GM12878 (cell line): ENCODE measurements around the gene ROM1. TPM values are rescaled to one million over a fixed set of nuclear protein-coding genes. Genes with fewer than 3 reads are reported as not detected.
A peak's percentile ranks its signal among the peaks of the same experiment; 100 is the strongest.

ENCODE experiments used
- ATAC-seq: fragments of 200-7000 bp; cut with Tn5 transposase; 3 replicates; pipeline ENCODE4 v1.9.1; 2020; ENCODE audit warnings: mild to moderate bottlenecking, moderate library complexity
- BruUV-seq: library from RNA; stranded (reverse); fragments of 400-500 nt; replicated peaks from 2 replicates; lab custom pipeline; 2021; lab: Mats Ljungman, UMichigan
- CTCF ChIA-PET: fragments of 300-600 bp; sonication (Branson Sonifier 250); formaldehyde crosslinking; extraction: SDS; loops from one replicate; lab custom pipeline; 2021; ENCODE audit warnings: inconsistent platforms; lab: Yijun Ruan, JAX
- POLR2A ChIA-PET: fragments of 350-600 bp; formaldehyde crosslinking; extraction: SDS; loops from one replicate; lab custom pipeline; 2021; ENCODE audit warnings: inconsistent platforms; lab: Charles Lee
- RAD21 ChIA-PET: fragments of 300-600 bp; sonication (Branson Sonifier 250); formaldehyde crosslinking; loops from one replicate; lab custom pipeline; 2023; ENCODE audit warnings: antibody characterized with exemption; ENCODE audit not compliant: unreplicated experiment; lab: Charles Lee
- SMC1A ChIA-PET: fragments of 300-600 bp; sonication (Branson Sonifier 250); formaldehyde crosslinking; loops from one replicate; lab custom pipeline; 2023; ENCODE audit not compliant: unreplicated experiment, uncharacterized antibody; lab: Charles Lee
- DNase-seq: peaks from one replicate; pipeline ENCODE4 v3.0.0-alpha.2; 2011; ENCODE audit warnings: low read depth, low spot score
- FAIRE-seq: peaks from 3 replicates; lab custom pipeline; 2011; peaks lifted over from hg19 to GRCh38; lab: Jason Lieb, UNC
- H2AFZ ChIP-seq: 2 replicates; pipeline ENCODE4 v1.6.0; 2011; ENCODE audit warnings: low read depth, low read length, control low read depth; ENCODE audit not compliant: control insufficient read depth
- H3K27ac ChIP-seq: 2 replicates; pipeline ENCODE4 v1.5.1; 2011; ENCODE audit warnings: control low read depth; ENCODE audit not compliant: control insufficient read depth, insufficient read depth
- H3K27me3 ChIP-seq, 2 experiments: replicated peaks in 1 of 2; 2 replicates each; pipeline versions ENCODE4 v1.6.0 to v1.6.1; 2011; ENCODE audit warnings: low read length in 1 of 2; ENCODE audit not compliant: control insufficient read depth in 2 of 2, insufficient read depth in 2 of 2
- H3K36me3 ChIP-seq, 2 experiments: 2 replicates each; pipeline ENCODE4 v1.5.1; 2011; ENCODE audit warnings: low read length in 1 of 2; ENCODE audit not compliant: control insufficient read depth in 2 of 2, insufficient read depth in 2 of 2
- H3K4me1 ChIP-seq: 2 replicates; pipeline ENCODE4 v1.6.1; 2011; ENCODE audit warnings: mild to moderate bottlenecking, low read length, moderate library complexity, mixed read lengths; ENCODE audit not compliant: control insufficient read depth, insufficient read depth
- H3K4me2 ChIP-seq: 2 replicates; pipeline ENCODE4 v1.6.0; 2011; ENCODE audit warnings: control low read depth; ENCODE audit not compliant: control insufficient read depth, insufficient read depth
- H3K4me3 ChIP-seq: fragments of 200-600 bp; sonication (generic); 2 replicates; pipeline ENCODE4 v1.5.1; 2016
- H3K79me2 ChIP-seq: 2 replicates; pipeline ENCODE4 v1.6.0; 2011; ENCODE audit warnings: low read length; ENCODE audit not compliant: control insufficient read depth, insufficient read depth
- H3K9ac ChIP-seq: 2 replicates; pipeline ENCODE4 v1.8.0; 2011; ENCODE audit warnings: low read length, control low read depth, mixed read lengths; ENCODE audit not compliant: control insufficient read depth, insufficient read depth
- H3K9me3 ChIP-seq: replicated peaks from 3 replicates; pipeline ENCODE4 v1.5.1; 2011; ENCODE audit warnings: mild to moderate bottlenecking, low read length; ENCODE audit not compliant: control insufficient read depth, insufficient read depth
- H4K20me1 ChIP-seq: 2 replicates; pipeline ENCODE4 v1.6.0; 2011; ENCODE audit not compliant: control insufficient read depth, insufficient read depth
- BHLHE40 ChIP-seq, 2 experiments: fragments of 450-650 bp in 1 of 2; IDR thresholded peaks; 2 replicates each; pipeline ENCODE4 v1.6.1; 2011 to 2017; ENCODE audit warnings: low read depth in 2 of 2, borderline replicate concordance in 1 of 2, improper control_type of control experiment in 1 of 2, low read length in 1 of 2, mild to moderate bottlenecking in 1 of 2
- CEBPZ ChIP-seq: fragments of 150-350 bp; IDR thresholded peaks from 2 replicates; pipeline ENCODE4 v1.6.1; 2016; ENCODE audit warnings: low read depth, low read length
- EGR1 ChIP-seq, 2 experiments: IDR thresholded peaks; 1 replicate in 1 of 2; 2 replicates in 1 of 2; pipeline ENCODE4 v1.6.1; 2011 to 2012; ENCODE audit warnings: low read depth in 2 of 2, low read length in 2 of 2, borderline replicate concordance in 1 of 2, mild to moderate bottlenecking in 1 of 2, moderate library complexity in 1 of 2
- ETV6 ChIP-seq, 2 experiments: fragments of 450-650 bp in 1 of 2; IDR thresholded peaks in 1 of 2; conservative IDR thresholded peaks in 1 of 2; 2 replicates each; pipeline ENCODE4 v1.6.1; 2014; ENCODE audit warnings: antibody characterized with exemption in 1 of 2, borderline replicate concordance in 1 of 2, low read depth in 1 of 2, mild to moderate bottlenecking in 1 of 2, moderate library complexity in 1 of 2
- IKZF1 ChIP-seq: fragments of 450-650 bp; conservative IDR thresholded peaks from 2 replicates; pipeline ENCODE4 v1.6.1; 2017; ENCODE audit warnings: antibody characterized with exemption, mild to moderate bottlenecking
- KAT2A ChIP-seq: conservative IDR thresholded peaks from 2 replicates; pipeline ENCODE4 v1.6.1; 2011; ENCODE audit warnings: low read depth, low read length; ENCODE audit not compliant: control insufficient read depth
- MLLT1 ChIP-seq: fragments of 450-650 bp; IDR thresholded peaks from 2 replicates; pipeline ENCODE4 v1.6.1; 2016; ENCODE audit warnings: mild to moderate bottlenecking
- NFYA ChIP-seq: IDR thresholded peaks from 2 replicates; pipeline ENCODE4 v1.6.1; 2011; ENCODE audit warnings: low read depth, mild to moderate bottlenecking, low read length, improper control_type of control experiment, borderline replicate concordance
- PRDM15 ChIP-seq: fragments of 450-650 bp; formaldehyde crosslinking; IDR thresholded peaks from 2 replicates; pipeline ENCODE4 v1.4.0; 2020; ENCODE audit warnings: mild to moderate bottlenecking, moderate library complexity
- RFX5 ChIP-seq: IDR thresholded peaks from 2 replicates; pipeline ENCODE4 v1.6.1; 2011; ENCODE audit warnings: low read depth, low read length, improper control_type of control experiment
- RUNX3 ChIP-seq: IDR thresholded peaks from 2 replicates; pipeline ENCODE4 v1.6.1; 2012; ENCODE audit warnings: low read length, inconsistent platforms
- SPI1 ChIP-seq: IDR thresholded peaks from 2 replicates; pipeline ENCODE4 v1.6.1; 2011; ENCODE audit warnings: low read depth, mild to moderate bottlenecking, low read length, moderate library complexity, borderline replicate concordance; ENCODE audit not compliant: insufficient read depth
- WGBS: methylation state at CpG from one replicate; pipeline ENCODE4 v1.1.6; 2016; ENCODE audit warnings: low lambda C conversion rate; ENCODE audit not compliant: insufficient replicate concordance, insufficient coverage; ENCODE audit errors: missing lambda C conversion rate; 5-methylcytosine and 5-hydroxymethylcytosine counted together
- in situ Hi-C: fragments of 300-500 bp; cut with MboI; formaldehyde crosslinking; loops from 9 replicates; pipeline ENCODE4 v1.14.3; 2018; ENCODE audit warnings: mixed read lengths
- intact Hi-C: fragments of 100-400 bp; cut with micrococcal nuclease; formaldehyde crosslinking; loops from one replicate; pipeline ENCODE4 v1.14.2; 2022; ENCODE audit not compliant: unreplicated experiment
- polyA plus RNA-seq, 11 experiments: library from polyadenylated mRNA; depleted of rRNA in 4 of 11; unstranded in 6 of 11; stranded (reverse) in 5 of 11; fragments of >200 nt; fragmentation: Nextera tagmentation in 4 of 11; fragmentation: Illumina TruSeq in 1 of 11; extraction: Ambion mirVana in 4 of 11; extraction: Trizol in 1 of 11; gene quantifications; 1 replicate in 1 of 11; 2 replicates in 10 of 11; pipeline versions ENCODE4 v1.2.1 to v1.2.3, GENCODE V29; 2011 to 2016; ENCODE audit warnings: inconsistent platforms in 2 of 11, missing spikeins in 2 of 11, low read depth in 1 of 11
- total RNA-seq, 4 experiments: library from RNA; depleted of rRNA in 3 of 4; stranded (reverse); fragments of >200 nt in 3 of 4; fragmentation: Illumina TruSeq in 1 of 4; extraction: Trizol in 1 of 4; gene quantifications; 2 replicates each; pipeline versions ENCODE4 v1.2.1 to v1.2.3, GENCODE V29; 2013 to 2021

The ROM1 gene
- total and polyA plus RNA-seq, 10 of the 15 experiments (the other 5 are each of a cell fraction or from before 2014, with no cell fraction given) = 0.42 to 3.0 (median 1.1) TPM

- H4K20me1 ChIP-seq = no peaks in the 10 kb centered on the region; the same call in 1 of the 2 replicates
- DNase-seq (no peak), ATAC-seq (peak; percentile 56), FAIRE-seq (no peak)
- H3K79me2 ChIP-seq = peaks cover 29% of the 10 kb centered on the region
- no peak overlapping the region for H3K9ac ChIP-seq
- WGBS = 60% methylated on average over 12 of the region's 13 CpGs
- ChIA-PET RAD21 (interaction anchor here (0.7 to 3.5 kb wide), 9 partner anchors 7 to 264 kb away, joined by 3 to 36 read pairs (median 12); partner anchors contain the start of genes EEF1G, LBHD1, MTA2 and UQCC3), CTCF (interaction anchor here (0.6 to 5.5 kb wide), 24 partner anchors 7 to 269 kb away, joined by 3 to 48 read pairs (median 10); partner anchors contain the start of genes C11orf98, CSKMT, EEF1G and MTA2), SMC1A (interaction anchor here (0.6 to 3.1 kb wide), 14 partner anchors 7 to 177 kb away, joined by 3 to 30 read pairs (median 4); partner anchors contain the start of genes B3GAT3, C11orf98, CSKMT and EEF1G), POLR2A (interaction anchor here (0.9 to 3.1 kb wide), 8 partner anchors 8 to 79 kb away, joined by 3 to 37 read pairs (median 12); partner anchors contain the start of genes B3GAT3, EEF1G, LBHD1 and MTA2)
- no peak overlapping the region for H3K4me2 ChIP-seq
- no peak overlapping the region for H3K27ac ChIP-seq
- intact Hi-C loops = loop anchor here (5.0 to 10.0 kb wide), 2 partner anchors 241 to 269 kb away; partner anchors contain the start of genes STX5, TEX54 and WDR74
- H3K4me3 ChIP-seq = no peak overlapping the region
- peaks cover 16% of the 10 kb centered on the region for H3K4me1 ChIP-seq
- no peak overlapping the region for H2AFZ ChIP-seq
- no peaks in the 10 kb centered on the region for H3K27me3 ChIP-seq
- in situ Hi-C loops = no loop called here
- no TSS peak for BruUV-seq
- peaks cover 37 to 48% of the 10 kb centered on the region in 2 experiments for H3K36me3 ChIP-seq
- no peaks in the 10 kb centered on the region for H3K9me3 ChIP-seq
- TF ChIP-seq SPI1 (no peak), CEBPZ (no peak), RUNX3 (peak; percentile 28; the same call in 1 of the 2 replicates), PRDM15 (CRISPR knock-in tag) (no peak), ETV6 (conservative IDR thresholded peaks at IDR 0.05 in 1 of 2, IDR thresholded peaks at IDR 0.05 in 1 of 2; ENCODE audit: borderline replicate concordance in 1 of 2, low read depth in 1 of 2) (no peak), IKZF1 (no peak), NFYA (no peak), KAT2A (no peak), RFX5 (no peak), BHLHE40 (IDR thresholded peaks at IDR 0.05; ENCODE audit: borderline replicate concordance in 1 of 2, low read depth in 2 of 2, low read length in 1 of 2) (0 out of 4 replicates have a peak, but pooled peaks of 1 of the 2 experiments have one; percentile 9), EGR1 (IDR thresholded peaks at IDR 0.05; ENCODE audit: borderline replicate concordance in 1 of 2, low read depth in 2 of 2, low read length in 2 of 2) (no peak), MLLT1 (no peak)
These were observed 19.5 kb upstream of the ROM1 start for GRCh38 chr11:62593434-62594044.
